ENCODE measurements around the gene SGCA. TPM values are rescaled to one million over a fixed set of nuclear protein-coding genes. Genes with fewer than 3 reads are reported as not detected.

The SGCA gene
- total RNA-seq, 4 donors from 2014 or later, result 72.7 to 145 (median 82.8) TPM

DNA sequence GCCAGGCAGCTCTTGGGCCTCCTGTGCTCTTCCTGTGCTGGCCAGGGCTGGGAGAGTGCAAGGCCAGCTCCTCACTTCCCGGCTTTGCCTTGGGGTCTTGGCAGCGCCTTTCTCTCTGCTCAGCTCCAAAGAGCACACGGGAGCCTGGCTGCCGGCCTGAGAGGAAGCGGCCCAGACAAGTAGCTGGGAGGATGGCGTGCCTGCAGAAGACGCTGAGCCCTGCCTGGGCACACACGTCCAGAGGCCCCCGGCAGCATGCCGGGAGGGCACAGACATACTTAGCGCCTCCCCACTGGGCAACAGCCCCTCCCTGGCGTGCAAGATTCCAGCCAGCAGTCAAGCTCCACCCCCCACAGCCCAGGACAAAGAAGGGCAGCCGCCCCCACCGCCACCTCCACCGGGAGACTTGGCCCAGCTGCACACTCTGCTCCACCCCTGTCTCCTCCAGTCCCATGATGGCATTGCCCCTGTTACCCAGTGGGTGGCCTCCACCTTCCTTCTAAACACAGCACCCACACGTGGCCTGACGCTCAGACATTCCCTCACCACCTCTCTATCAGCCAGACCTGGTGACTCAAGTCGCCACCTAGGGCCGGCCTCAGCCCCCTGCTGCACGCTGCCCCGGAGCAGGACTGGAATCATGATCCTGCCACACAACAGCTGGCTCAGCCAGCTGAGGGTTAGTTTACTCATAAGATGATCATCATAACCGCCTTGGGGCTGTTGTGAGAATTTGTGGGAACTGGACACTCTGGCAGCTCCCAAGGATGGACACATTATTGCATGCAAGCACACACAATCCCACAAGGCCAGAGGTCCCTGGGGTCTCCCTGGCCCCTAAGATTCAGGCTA is 12.4 kb downstream of the SGCA start:
- no peaks in the 10 kb centered on the region for H3K36me3 ChIP-seq
- intact Hi-C loops (cut with DNase I), result no loop called here
- peak; percentile 95 for DNase-seq (ENCODE audit: extremely low spot score)
- TF ChIP-seq POLR2A (IDR thresholded peaks at IDR 0.05; ENCODE audit: low read depth) (no peak), POLR2AphosphoS5 (IDR thresholded peaks at IDR 0.05) (peak; percentile 69 to 74), EP300 (IDR thresholded peaks at IDR 0.05) (peak; percentile 25)
- TF ChIP-seq, protein P1, sequence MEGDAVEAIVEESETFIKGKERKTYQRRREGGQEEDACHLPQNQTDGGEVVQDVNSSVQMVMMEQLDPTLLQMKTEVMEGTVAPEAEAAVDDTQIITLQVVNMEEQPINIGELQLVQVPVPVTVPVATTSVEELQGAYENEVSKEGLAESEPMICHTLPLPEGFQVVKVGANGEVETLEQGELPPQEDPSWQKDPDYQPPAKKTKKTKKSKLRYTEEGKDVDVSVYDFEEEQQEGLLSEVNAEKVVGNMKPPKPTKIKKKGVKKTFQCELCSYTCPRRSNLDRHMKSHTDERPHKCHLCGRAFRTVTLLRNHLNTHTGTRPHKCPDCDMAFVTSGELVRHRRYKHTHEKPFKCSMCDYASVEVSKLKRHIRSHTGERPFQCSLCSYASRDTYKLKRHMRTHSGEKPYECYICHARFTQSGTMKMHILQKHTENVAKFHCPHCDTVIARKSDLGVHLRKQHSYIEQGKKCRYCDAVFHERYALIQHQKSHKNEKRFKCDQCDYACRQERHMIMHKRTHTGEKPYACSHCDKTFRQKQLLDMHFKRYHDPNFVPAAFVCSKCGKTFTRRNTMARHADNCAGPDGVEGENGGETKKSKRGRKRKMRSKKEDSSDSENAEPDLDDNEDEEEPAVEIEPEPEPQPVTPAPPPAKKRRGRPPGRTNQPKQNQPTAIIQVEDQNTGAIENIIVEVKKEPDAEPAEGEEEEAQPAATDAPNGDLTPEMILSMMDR (IDR thresholded peaks at IDR 0.05), result peak; percentile 58 to 70 (median 64)
- H3K9me3 ChIP-seq, result no peaks in the 10 kb centered on the region
- no peaks in the 10 kb centered on the region for H3K27me3 ChIP-seq
- 2% methylated on average over 7 of the region's 22 CpGs for WGBS
- H3K4me1 ChIP-seq, result peaks cover 43 to 67% (median 58%) of the 10 kb centered on the region in 4 donors
- peak overlapping the region; percentile 84 to 96 (median 86) for H3K27ac ChIP-seq (replicated peaks in 1 of 4)
- H3K4me3 ChIP-seq, result peak overlapping the region; percentile 23 to 43 (median 28)

DNA sequence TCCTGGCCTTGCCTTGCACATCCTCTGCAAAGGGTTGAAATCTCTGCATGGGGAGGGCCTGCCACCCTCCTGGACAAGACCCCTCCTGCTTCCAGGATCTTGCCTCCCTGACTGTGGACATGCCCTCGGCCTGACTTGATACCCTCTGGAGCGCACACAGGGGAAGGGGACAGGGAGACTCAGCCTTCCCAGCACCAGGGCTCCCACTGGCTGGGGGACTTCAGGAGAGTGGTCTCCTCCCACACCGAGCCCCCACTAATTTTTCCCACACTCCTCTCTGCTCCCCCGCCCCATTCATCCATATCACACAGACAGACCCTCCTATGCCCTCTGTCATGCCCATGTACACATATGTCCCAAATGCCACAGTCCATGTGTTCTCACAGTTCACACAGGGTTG is 14.3 kb downstream of the SGCA start:
- no peak for DNase-seq (ENCODE audit: extremely low spot score)
- Histone ChIP-seq H3K27ac (replicated peaks in 1 of 4) (peak overlapping the region in 1 of 4 donors; percentile 96), H3K9me3 (no peaks in the 10 kb centered on the region), H3K4me3 (no peak overlapping the region), H3K36me3 (peaks cover 0 to 3% (median 0%) of the 10 kb centered on the region in 4 donors), H3K4me1 (peaks cover 31 to 63% (median 57%) of the 10 kb centered on the region in 4 donors), H3K27me3 (no peaks in the 10 kb centered on the region)
- 98% methylated on average over 4 of the region's 4 CpGs for WGBS
- intact Hi-C loops (cut with DNase I), result no loop called here
- TF ChIP-seq, protein P1 (IDR thresholded peaks at IDR 0.05), result no peak
- no peak for TF ChIP-seq EP300 (IDR thresholded peaks at IDR 0.05)
- TF ChIP-seq POLR2A (IDR thresholded peaks at IDR 0.05; ENCODE audit: low read depth), result no peak
- no peak for TF ChIP-seq POLR2AphosphoS5 (IDR thresholded peaks at IDR 0.05)

DNA sequence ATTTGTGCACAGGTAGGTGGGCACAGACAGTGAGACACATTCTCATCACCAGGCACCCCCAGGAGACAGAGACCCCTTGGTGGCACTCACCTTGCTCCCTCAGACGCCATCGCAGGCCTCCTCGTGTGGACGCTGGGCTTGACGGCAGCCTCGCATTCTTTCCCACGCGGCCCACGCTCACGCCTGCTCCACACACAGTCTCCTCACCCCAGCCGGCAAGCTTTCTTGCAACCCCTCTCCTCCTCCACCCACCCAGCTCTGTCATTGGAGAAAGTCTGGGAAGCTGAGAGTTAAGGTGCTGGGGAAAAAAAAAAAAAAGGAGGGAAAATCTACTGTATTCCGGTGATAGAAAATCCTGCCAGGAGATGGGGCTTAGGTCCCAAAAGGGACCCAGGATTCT is 14.8 kb downstream of the SGCA start:
- H3K9me3 ChIP-seq, result no peaks in the 10 kb centered on the region
- H3K4me1 ChIP-seq, result peaks cover 30 to 63% (median 56%) of the 10 kb centered on the region in 4 donors
- WGBS, result 85% methylated on average over 12 of the region's 12 CpGs
- peak overlapping the region in 2 of 4 donors; percentile 11 to 26 for H3K27ac ChIP-seq (replicated peaks in 1 of 4)
- peak overlapping the region in 1 of 4 donors; percentile 5 for H3K4me3 ChIP-seq
- peaks cover 2 to 8% (median 5%) of the 10 kb centered on the region in 4 donors for H3K36me3 ChIP-seq
- no peaks in the 10 kb centered on the region for H3K27me3 ChIP-seq
- TF ChIP-seq POLR2A (IDR thresholded peaks at IDR 0.05; ENCODE audit: low read depth) (no peak), EP300 (IDR thresholded peaks at IDR 0.05) (no peak), POLR2AphosphoS5 (IDR thresholded peaks at IDR 0.05) (no peak)
- TF ChIP-seq, protein P1 (IDR thresholded peaks at IDR 0.05), result no peak
- DNase-seq (ENCODE audit: extremely low spot score), result no peak
- intact Hi-C loops (cut with DNase I), result no loop called here

DNA sequence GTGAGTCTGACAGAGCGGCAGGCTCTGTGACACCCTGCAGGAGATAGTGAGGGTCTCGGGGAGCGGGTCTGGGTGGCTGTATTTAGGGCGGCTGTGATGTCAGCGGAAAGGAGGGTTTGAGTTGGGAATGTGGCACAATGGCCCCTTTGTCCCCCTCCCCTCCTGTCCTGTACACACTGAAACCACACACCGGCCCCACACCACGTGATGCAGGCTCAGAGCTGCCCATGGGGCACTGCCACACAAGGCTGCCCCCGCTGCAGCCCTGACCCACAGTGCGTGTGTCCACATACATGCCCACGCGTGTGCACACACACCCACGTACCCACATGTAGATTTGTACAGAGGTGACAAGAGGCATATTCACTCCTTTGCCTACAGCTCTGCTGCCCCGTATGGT is 15.3 kb downstream of the SGCA start:
- Histone ChIP-seq H3K4me1 (peaks cover 25 to 62% (median 55%) of the 10 kb centered on the region in 4 donors), H3K27ac (replicated peaks in 1 of 4) (peak overlapping the region in 2 of 4 donors; percentile 11 to 26), H3K36me3 (peaks cover 6 to 13% (median 10%) of the 10 kb centered on the region in 4 donors), H3K27me3 (no peaks in the 10 kb centered on the region), H3K9me3 (no peaks in the 10 kb centered on the region), H3K4me3 (peak overlapping the region in 1 of 4 donors; percentile 5)
- intact Hi-C loops (cut with DNase I), result no loop called here
- no peak for DNase-seq (ENCODE audit: extremely low spot score)
- no peak for TF ChIP-seq POLR2AphosphoS5 (IDR thresholded peaks at IDR 0.05)
- 88% methylated on average over 13 of the region's 13 CpGs for WGBS

All from esophagus muscularis mucosa (tissue), 4 donors.